Activated CD4-positive, alpha-beta T cell treated with anti-CD3 and anti-CD28 coated beads, Interleukin-2, amount 10 ng/mL, durations not matched to agents 7 days and 5 days (primary cell): ENCODE results near the gene PGGHG. TPM values are rescaled to one million over a fixed set of nuclear protein-coding genes. Genes with fewer than 3 reads are reported as not detected.

Experiments
- CTCF ChIA-PET: fragments of 350-600 bp; sonication (Branson Sonifier 250); formaldehyde crosslinking; loops from one replicate; lab custom pipeline; 2021; ENCODE audit warnings: antibody characterized with exemption; lab: Charles Lee
- POLR2A ChIA-PET: fragments of 350-600 bp; sonication (Branson Sonifier 250); formaldehyde crosslinking; loops from one replicate; lab custom pipeline; 2021; ENCODE audit warnings: antibody characterized with exemption; lab: Charles Lee
- DNase-seq: peaks from one replicate; pipeline ENCODE4 v3.0.0-alpha.2; 2020
- H3K27ac Mint-ChIP-seq: one replicate; pipeline ENCODE4 v1.8.0; 2021; ENCODE audit warnings: mild to moderate bottlenecking, moderate library complexity, mixed read lengths
- H3K27me3 Mint-ChIP-seq: one replicate; pipeline ENCODE4 v1.8.0; 2021; ENCODE audit warnings: mixed read lengths
- H3K36me3 Mint-ChIP-seq: one replicate; pipeline ENCODE4 v1.8.0; 2021; ENCODE audit warnings: low read depth, mixed read lengths
- H3K4me1 Mint-ChIP-seq: one replicate; pipeline ENCODE4 v1.8.0; 2021; ENCODE audit warnings: mixed read lengths
- H3K4me3 Mint-ChIP-seq: one replicate; pipeline ENCODE4 v1.8.0; 2021; ENCODE audit warnings: mild to moderate bottlenecking, moderate library complexity, mixed read lengths
- H3K9me3 Mint-ChIP-seq: one replicate; pipeline ENCODE4 v1.8.0; 2021; ENCODE audit warnings: mixed read lengths
- total RNA-seq, 2 experiments: library from RNA; stranded (reverse); gene quantifications; one replicate each; pipeline ENCODE4 v1.2.3, GENCODE V29; 2021

PGGHG gene
- total RNA-seq, 2 experiments from 2014 or later = 325 to 377 TPM

DNA sequence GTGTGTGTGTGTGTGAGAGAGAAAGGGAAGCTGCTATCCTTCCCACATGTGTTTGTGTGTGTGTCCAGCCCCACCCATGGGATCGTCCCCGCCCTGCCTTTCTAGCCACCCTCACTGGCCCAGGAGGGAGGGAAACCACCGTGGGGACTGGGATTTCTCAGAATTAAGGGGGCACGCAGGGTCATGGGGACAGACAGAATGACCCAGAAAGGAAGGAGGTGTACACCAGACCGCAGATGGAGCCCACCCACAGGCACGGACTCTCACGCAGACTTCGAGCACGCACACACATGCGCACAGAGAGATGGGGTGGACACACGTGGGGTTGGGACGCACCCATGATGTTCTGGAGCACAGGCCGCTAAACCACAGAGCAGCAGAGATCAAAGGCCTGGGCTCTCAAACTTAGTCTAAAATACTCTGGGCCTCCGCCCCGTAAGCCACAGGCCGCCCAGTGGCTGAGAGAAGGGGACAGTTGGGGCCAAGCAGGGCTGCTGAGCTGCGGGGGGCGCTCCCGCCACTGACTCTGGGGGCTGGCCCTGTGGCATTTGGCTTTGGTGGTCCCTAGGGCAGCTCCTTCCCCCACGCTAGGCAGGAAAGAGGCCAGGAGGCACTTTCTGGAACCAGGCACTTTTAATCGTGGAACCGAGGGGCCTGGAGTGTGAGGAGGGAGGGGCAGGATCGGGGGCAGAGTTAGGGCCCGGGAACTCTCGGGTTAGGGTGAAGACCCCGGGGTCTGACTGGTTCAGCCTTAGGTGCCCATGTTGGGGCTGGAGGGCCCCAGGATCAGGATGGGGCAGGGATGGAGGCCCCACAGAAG is 8.9 kb downstream of the PGGHG start:
- no peaks in the 10 kb centered on the region for H3K9me3 Mint-ChIP-seq
- H3K4me3 Mint-ChIP-seq = no peak overlapping the region
- peak; percentile 47 for DNase-seq
- H3K36me3 Mint-ChIP-seq = peaks cover 3% of the 10 kb centered on the region
- POLR2A ChIA-PET = no interaction called here
- CTCF ChIA-PET = interaction anchor here (1.0 to 1.4 kb wide), 3 partner anchors 8 to 106 kb away, joined by 3 to 5 read pairs (median 3); no protein-coding TSS in a partner anchor
- H3K27ac Mint-ChIP-seq = peak overlapping the region; percentile 74
- peaks cover 1% of the 10 kb centered on the region for H3K27me3 Mint-ChIP-seq
- peaks cover 16% of the 10 kb centered on the region for H3K4me1 Mint-ChIP-seq

GRCh38 chr11:298406-299065 is 9.6 kb downstream of the PGGHG start:
- peaks cover 23% of the 10 kb centered on the region for H3K4me1 Mint-ChIP-seq

DNA sequence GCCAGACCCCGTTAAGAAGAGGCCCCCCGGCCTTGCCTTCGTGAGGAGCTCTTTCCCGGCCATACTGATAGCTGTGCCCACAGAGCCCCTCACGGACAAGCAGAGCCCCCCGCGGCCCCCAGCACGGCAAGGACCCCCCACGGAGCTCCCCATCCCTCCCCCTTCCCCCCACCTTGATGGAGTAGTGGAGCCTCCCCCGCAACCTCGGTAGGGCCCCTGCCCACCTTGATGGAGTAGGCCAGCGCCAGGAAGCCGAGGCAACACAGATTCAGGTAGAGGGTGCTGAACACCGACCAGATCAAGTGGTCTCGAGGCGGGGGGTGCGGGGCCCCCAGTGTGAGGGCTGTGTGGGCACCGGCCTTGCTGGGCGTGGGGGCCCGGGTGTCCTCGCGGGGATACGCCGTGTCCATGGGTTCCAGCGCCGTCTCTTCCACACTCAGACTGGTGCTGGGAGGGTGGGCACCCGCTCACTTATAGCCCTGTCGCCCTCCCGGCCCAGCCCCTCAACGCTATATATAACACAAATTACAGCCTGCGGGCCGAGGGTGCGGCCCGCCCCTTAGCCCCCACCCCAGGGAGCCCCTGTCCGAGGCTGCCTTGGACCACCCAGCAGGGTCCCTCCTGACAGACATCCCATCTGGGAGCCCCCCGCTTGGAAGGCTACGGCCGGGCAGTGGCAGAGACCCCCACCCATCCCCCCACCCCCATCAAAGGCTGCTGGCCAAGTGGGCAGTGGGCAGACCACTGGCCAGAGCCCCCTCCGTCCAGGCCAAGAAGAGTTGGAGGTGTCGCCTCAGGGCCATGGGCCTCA is 10.4 kb downstream of the PGGHG start, which contains the start of gene IFITM5:
IFITM5 (minus strand) TSS at position 446 of the 811 bp plus-strand sequence; CDS start at position 410, 36 bp downstream.
- Mint-ChIP-seq H3K4me3 (no peak within 1 kb of the TSS), H3K27ac (no peak within 1 kb of the TSS), H3K4me1 (peaks cover 25% of the 10 kb centered on the region), H3K9me3 (no peaks in the 10 kb centered on the region), H3K27me3 (peaks cover 1% of the 10 kb centered on the region), H3K36me3 (peaks cover 3% of the 10 kb centered on the region)
- no peak for DNase-seq
- ChIA-PET POLR2A (interaction anchor here (0.6 kb wide), 1 partner anchor 18 kb away, joined by 3 read pairs; no protein-coding TSS in a partner anchor), CTCF (interaction anchor here (0.9 to 1.3 kb wide), 3 partner anchors 41 to 104 kb away, joined by 3 read pairs; no protein-coding TSS in a partner anchor)

More at GRCh38 chr11:298406-299065, 9.6 kb downstream of the PGGHG start:
- no peak overlapping the region for H3K4me3 Mint-ChIP-seq
- POLR2A ChIA-PET = interaction anchor here (0.6 kb wide), 1 partner anchor 19 kb away, joined by 3 read pairs; no protein-coding TSS in a partner anchor
- no peak for DNase-seq
- no peaks in the 10 kb centered on the region for H3K9me3 Mint-ChIP-seq
- no peak overlapping the region for H3K27ac Mint-ChIP-seq
- CTCF ChIA-PET = interaction anchor here (0.9 to 1.4 kb wide), 5 partner anchors 8 to 105 kb away, joined by 3 to 5 read pairs (median 3); no protein-coding TSS in a partner anchor
- H3K36me3 Mint-ChIP-seq = peaks cover 3% of the 10 kb centered on the region
- peaks cover 1% of the 10 kb centered on the region for H3K27me3 Mint-ChIP-seq

GRCh38 chr11:299951-300735 is 11.2 kb downstream of the PGGHG start:
- no peak for DNase-seq
- ChIA-PET POLR2A (no interaction called here), CTCF (interaction anchor here (1.4 kb wide), 1 partner anchor 62 kb away, joined by 3 read pairs; no protein-coding TSS in a partner anchor)
- Mint-ChIP-seq H3K4me1 (peaks cover 31% of the 10 kb centered on the region), H3K9me3 (no peaks in the 10 kb centered on the region), H3K27ac (no peak overlapping the region), H3K27me3 (peaks cover 1% of the 10 kb centered on the region), H3K4me3 (no peak overlapping the region), H3K36me3 (peaks cover under 1% of the 10 kb centered on the region)

GRCh38 chr11:303363-303762 is 14.4 kb downstream of the PGGHG start:
- no peak overlapping the region for H3K27ac Mint-ChIP-seq
- peaks cover 1% of the 10 kb centered on the region for H3K27me3 Mint-ChIP-seq
- peaks cover 4% of the 10 kb centered on the region for H3K36me3 Mint-ChIP-seq
- no peak for DNase-seq
- CTCF ChIA-PET = interaction anchor here (1.1 kb wide), 1 partner anchor 274 kb away, joined by 4 read pairs; no protein-coding TSS in a partner anchor
- H3K9me3 Mint-ChIP-seq = no peaks in the 10 kb centered on the region
- H3K4me1 Mint-ChIP-seq = peaks cover 40% of the 10 kb centered on the region
- POLR2A ChIA-PET = no interaction called here
- H3K4me3 Mint-ChIP-seq = no peak overlapping the region

- H3K4me1 Mint-ChIP-seq = peaks cover 40% of the 10 kb centered on the region
- ChIA-PET POLR2A (interaction anchor here (0.7 kb wide), 2 partner anchors 44 to 505 kb away, joined by 4 to 11 read pairs; partner anchors contain the start of gene RPLP2), CTCF (interaction anchor here (0.8 to 2.4 kb wide), 8 partner anchors 12 to 273 kb away, joined by 3 to 15 read pairs (median 4); partner anchors contain the start of genes BET1L, PGGHG and RIC8A)
- H3K27ac Mint-ChIP-seq = no peak overlapping the region
- no peak for DNase-seq
- H3K27me3 Mint-ChIP-seq = peaks cover 1% of the 10 kb centered on the region
- peaks cover 8% of the 10 kb centered on the region for H3K36me3 Mint-ChIP-seq
- no peaks in the 10 kb centered on the region for H3K9me3 Mint-ChIP-seq
- H3K4me3 Mint-ChIP-seq = no peak overlapping the region
Observed at GRCh38 chr11:304061-304506, 15.2 kb downstream of the PGGHG start.

DNA sequence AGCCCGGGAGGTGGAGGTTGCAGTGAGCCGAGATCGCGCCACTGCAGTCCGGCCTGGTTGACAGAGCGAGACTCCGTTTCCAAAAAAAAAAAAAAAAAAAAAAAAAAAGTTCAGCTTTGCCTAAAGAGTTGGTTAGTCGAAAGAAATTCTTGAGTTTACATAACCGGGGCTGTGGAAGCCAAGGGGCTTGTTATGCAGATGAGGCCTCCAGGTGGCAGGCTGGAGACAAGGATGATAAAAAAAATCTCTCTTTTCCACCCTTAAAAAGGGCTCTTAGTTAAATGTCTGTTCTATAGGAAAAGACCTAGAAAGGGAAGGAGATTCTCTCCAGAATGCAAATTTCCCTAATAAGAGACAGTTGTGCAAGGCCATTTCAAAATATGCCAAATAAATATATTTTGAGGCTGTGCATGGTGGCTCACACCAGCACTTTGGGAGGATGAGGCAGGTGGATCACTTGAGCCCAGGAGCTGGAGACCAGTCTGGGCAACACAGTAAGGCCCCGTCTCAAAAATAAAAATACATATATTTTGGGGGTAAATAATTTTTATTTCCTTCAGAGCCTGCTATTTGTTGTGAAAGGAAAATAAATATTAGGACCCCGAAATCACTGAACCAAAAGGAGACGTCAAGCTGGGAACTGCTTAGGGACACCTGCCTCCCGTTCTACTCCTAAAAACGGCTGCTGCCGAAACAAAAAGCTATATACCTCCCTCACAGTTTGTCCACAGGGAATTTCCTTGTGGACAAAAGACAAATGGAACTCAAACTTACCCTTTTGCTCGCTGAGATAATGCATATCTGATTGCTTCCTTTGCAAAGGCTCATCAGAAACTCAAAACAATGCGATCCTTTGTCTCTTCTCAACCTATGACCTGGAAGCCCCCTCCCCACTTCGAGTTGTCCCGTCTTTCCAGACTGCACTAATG is 16.3 kb downstream of the PGGHG start:
- H3K36me3 Mint-ChIP-seq = peaks cover 18% of the 10 kb centered on the region
- peak overlapping the region; percentile 58 for H3K27ac Mint-ChIP-seq
- peaks cover 42% of the 10 kb centered on the region for H3K4me1 Mint-ChIP-seq
- H3K4me3 Mint-ChIP-seq = no peak overlapping the region
- ChIA-PET CTCF (interaction anchor here (0.8 to 2.9 kb wide), 15 partner anchors 10 to 213 kb away, joined by 3 to 15 read pairs (median 5); partner anchors contain the start of genes BET1L, PGGHG and RIC8A), POLR2A (interaction anchor here (0.7 to 0.8 kb wide), 3 partner anchors 12 to 504 kb away, joined by 4 to 11 read pairs (median 4); partner anchors contain the start of gene RPLP2)
- no peaks in the 10 kb centered on the region for H3K9me3 Mint-ChIP-seq
- H3K27me3 Mint-ChIP-seq = peaks cover under 1% of the 10 kb centered on the region
- peak; percentile 74 for DNase-seq

GRCh38 chr11:305844-306211 is 16.9 kb downstream of the PGGHG start:
- Mint-ChIP-seq H3K27ac (peak overlapping the region; percentile 58), H3K27me3 (no peaks in the 10 kb centered on the region), H3K36me3 (peaks cover 18% of the 10 kb centered on the region), H3K9me3 (no peaks in the 10 kb centered on the region), H3K4me3 (no peak overlapping the region), H3K4me1 (peaks cover 42% of the 10 kb centered on the region)
- DNase-seq = no peak
- POLR2A ChIA-PET = interaction anchor here (0.8 kb wide), 1 partner anchor 11 kb away, joined by 4 read pairs; no protein-coding TSS in a partner anchor
- CTCF ChIA-PET = interaction anchor here (0.9 to 2.9 kb wide), 11 partner anchors 8 to 213 kb away, joined by 3 to 15 read pairs (median 5); no protein-coding TSS in a partner anchor

DNA sequence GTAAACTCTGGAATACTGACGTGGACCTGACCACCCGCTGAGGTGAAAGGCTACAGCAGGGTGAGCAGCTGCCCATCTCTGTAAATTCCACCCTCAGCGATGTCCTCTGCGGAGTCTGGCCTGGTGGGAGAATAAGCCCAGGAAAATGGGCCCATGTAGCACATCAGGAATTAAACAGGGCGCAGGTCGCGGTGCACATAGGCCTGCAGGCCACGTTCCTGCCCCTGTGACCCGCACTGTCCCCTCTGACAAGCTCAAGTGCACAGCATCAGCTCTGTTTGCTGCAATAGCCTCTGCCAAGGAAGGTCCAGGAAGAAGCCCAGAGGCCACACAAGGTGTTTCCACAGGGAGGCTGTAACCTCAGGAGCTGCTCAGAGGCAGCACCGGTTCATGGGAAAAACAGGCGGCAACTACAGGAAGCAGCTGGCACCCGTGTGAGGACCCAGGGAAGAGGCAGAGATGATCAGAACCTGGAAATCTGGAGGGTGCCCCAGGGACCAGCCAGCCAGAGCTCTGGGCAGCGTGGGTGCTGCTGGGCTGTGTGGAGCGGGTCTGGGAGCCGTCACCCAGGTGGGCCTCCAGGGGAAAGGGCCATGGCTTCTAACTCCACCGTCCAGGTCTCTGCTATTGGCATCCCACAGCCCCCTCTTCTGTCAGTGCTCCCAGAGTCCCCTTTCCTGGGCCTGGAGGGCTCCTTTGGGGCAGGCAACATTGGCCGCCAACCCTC is 17.9 kb downstream of the PGGHG start:
- no peaks in the 10 kb centered on the region for H3K27me3 Mint-ChIP-seq
- H3K9me3 Mint-ChIP-seq = no peaks in the 10 kb centered on the region
- peaks cover 18% of the 10 kb centered on the region for H3K36me3 Mint-ChIP-seq
- ChIA-PET CTCF (interaction anchor here (0.6 to 2.9 kb wide), 11 partner anchors 9 to 271 kb away, joined by 3 to 13 read pairs (median 4); no protein-coding TSS in a partner anchor), POLR2A (interaction anchor here (0.7 kb wide), 1 partner anchor 14 kb away, joined by 3 read pairs; no protein-coding TSS in a partner anchor)
- peaks cover 42% of the 10 kb centered on the region for H3K4me1 Mint-ChIP-seq
- peak overlapping the region; percentile 80 for H3K27ac Mint-ChIP-seq
- peak overlapping the region; percentile 90 for H3K4me3 Mint-ChIP-seq
- DNase-seq = no peak
